SK-N-SH (cell line): ENCODE measurements around the gene SLC35G2. TPM values are rescaled to one million over a fixed set of nuclear protein-coding genes. Genes with fewer than 3 reads are reported as not detected.

Source experiments
- CTCF ChIA-PET: fragments of 300-600, 350-600 bp; formaldehyde crosslinking; extraction: SDS; loops from one replicate; lab custom pipeline; 2021; lab: Yijun Ruan, JAX
- POLR2A ChIA-PET: fragments of 350-600 bp; sonication (Branson Sonifier 250); formaldehyde crosslinking; extraction: SDS; loops from one replicate; lab custom pipeline; 2020; ENCODE audit warnings: antibody characterized with exemption, inconsistent platforms; lab: Yijun Ruan, JAX
- DNase-seq: peaks from one replicate; pipeline ENCODE4 v3.0.0; 2012
- H2AFZ ChIP-seq: fragments of 200-600 bp; sonication (generic); 2 replicates; pipeline ENCODE4 v1.8.1; 2016; ENCODE audit warnings: antibody characterized with exemption, mild to moderate bottlenecking, low read depth
- H3F3A ChIP-seq: fragments of 200-600 bp; sonication (generic); replicated peaks from 2 replicates; pipeline ENCODE3; 2016; ENCODE audit warnings: antibody characterized with exemption, mild to moderate bottlenecking; ENCODE audit not compliant: insufficient read depth
- H3K27ac ChIP-seq, 2 experiments: fragments of 200-500 bp in 1 of 2; fragments of 200-600 bp in 1 of 2; sonication (Bioruptor generic) in 1 of 2; sonication (generic), shearing (Covaris generic) in 1 of 2; 2 replicates each; pipeline versions ENCODE4 v1.5.1 to v1.6.1; 2014 to 2016; ENCODE audit warnings: low read depth in 2 of 2, inconsistent platforms in 1 of 2, low read length in 1 of 2, mild to moderate bottlenecking in 1 of 2, mixed read lengths in 1 of 2
- H3K27me3 ChIP-seq: fragments of 200-600 bp; sonication (generic), shearing (Covaris generic); 2 replicates; pipeline ENCODE4 v1.6.1; 2016; ENCODE audit warnings: mixed run types; ENCODE audit not compliant: insufficient read depth
- H3K36me3 ChIP-seq, 2 experiments: fragments of 200-500 bp in 1 of 2; fragments of 200-600 bp in 1 of 2; sonication (Bioruptor generic) in 1 of 2; sonication (generic) in 1 of 2; replicated peaks in 1 of 2; 2 replicates each; pipeline versions ENCODE3 to v1.5.1; 2014 to 2016; ENCODE audit warnings: low read length in 1 of 2, mild to moderate bottlenecking in 1 of 2; ENCODE audit not compliant: insufficient read depth in 2 of 2, control insufficient read depth in 1 of 2
- H3K4me1 ChIP-seq, 2 experiments: fragments of 200-500 bp in 1 of 2; fragments of 200-600 bp in 1 of 2; sonication (Bioruptor generic) in 1 of 2; sonication (generic), shearing (Covaris generic) in 1 of 2; 2 replicates each; pipeline versions ENCODE4 v1.5.1 to v1.6.1; 2014 to 2016; ENCODE audit warnings: low read depth in 1 of 2, low read length in 1 of 2, mixed run types in 1 of 2; ENCODE audit not compliant: insufficient read depth in 2 of 2, control insufficient read depth in 1 of 2
- H3K4me2 ChIP-seq: fragments of 200-600 bp; sonication (generic), shearing (Covaris generic); 2 replicates; pipeline ENCODE4 v1.6.1; 2017; ENCODE audit warnings: mixed run types
- H3K4me3 ChIP-seq, 2 experiments: fragments of 200-500 bp in 1 of 2; fragments of 200-600 bp in 1 of 2; sonication (Bioruptor generic) in 1 of 2; sonication (generic), shearing (Covaris generic) in 1 of 2; 2 replicates each; pipeline versions ENCODE4 v1.5.1 to v1.8.1; 2014 to 2016; ENCODE audit warnings: low read depth in 2 of 2, inconsistent platforms in 1 of 2, low read length in 1 of 2, mild to moderate bottlenecking in 1 of 2, mixed read lengths in 1 of 2, moderate library complexity in 1 of 2
- H3K79me2 ChIP-seq: fragments of 200-600 bp; sonication (generic); 2 replicates; pipeline ENCODE4 v1.8.1; 2017; ENCODE audit warnings: mild to moderate bottlenecking; ENCODE audit not compliant: insufficient read depth
- H3K9ac ChIP-seq: fragments of 200-600 bp; sonication (generic); 2 replicates; pipeline ENCODE4 v1.6.1; 2017; ENCODE audit warnings: mixed run types
- H3K9me2 ChIP-seq: fragments of 200-600 bp; sonication (generic); 2 replicates; pipeline ENCODE4 v1.6.1; 2017; ENCODE audit warnings: mixed run types
- H3K9me3 ChIP-seq: fragments of 200-600 bp; sonication (generic); 2 replicates; pipeline ENCODE4 v1.6.1; 2017; ENCODE audit warnings: mixed run types, mild to moderate bottlenecking, moderate library complexity
- H4K20me1 ChIP-seq: fragments of 200-600 bp; sonication (generic); 2 replicates; pipeline ENCODE4 v1.6.1; 2017; ENCODE audit warnings: mild to moderate bottlenecking, mixed run types; ENCODE audit not compliant: insufficient read depth
- ELF1 ChIP-seq: IDR thresholded peaks from 2 replicates; pipeline ENCODE4 v1.4.0; 2012
- FOXJ3 ChIP-seq: sonication (generic); formaldehyde crosslinking; IDR thresholded peaks from 2 replicates; pipeline ENCODE4 v1.5.1; 2020; ENCODE audit warnings: mild to moderate bottlenecking, missing genetic modification reagents
- MEF2A ChIP-seq: IDR thresholded peaks from 2 replicates; pipeline ENCODE4 v1.4.0; 2012; ENCODE audit warnings: low read depth, borderline replicate concordance
- NFIC ChIP-seq: IDR thresholded peaks from 2 replicates; pipeline ENCODE4 v1.4.0; 2012; ENCODE audit warnings: borderline replicate concordance
- RAD21 ChIP-seq: IDR thresholded peaks from 2 replicates; pipeline ENCODE4 v1.6.1; 2012; ENCODE audit warnings: mild to moderate bottlenecking, low read length
- TCF12 ChIP-seq: IDR thresholded peaks from 2 replicates; pipeline ENCODE4 v1.4.0; 2012
- TEAD4 ChIP-seq: IDR thresholded peaks from 2 replicates; pipeline ENCODE4 v1.4.0; 2012; ENCODE audit warnings: mild to moderate bottlenecking, borderline replicate concordance; ENCODE audit not compliant: insufficient read depth
- WGBS: methylation state at CpG from one replicate; pipeline ENCODE4 v1.1.6; 2017; ENCODE audit warnings: low lambda C conversion rate; 5-methylcytosine and 5-hydroxymethylcytosine counted together
- polyA plus RNA-seq, 3 experiments: library from polyadenylated mRNA; depleted of rRNA; stranded (reverse); fragments of >200 nt; gene quantifications; 2 replicates each; pipeline ENCODE4 v1.2.3, GENCODE V29; 2012
- TF ChIP-seq, protein P1 (sequence below): IDR thresholded peaks from 2 replicates; pipeline ENCODE4 v1.4.0; 2012; ENCODE audit warnings: low read depth, borderline replicate concordance
- TF ChIP-seq, protein P2 (sequence below): IDR thresholded peaks from 2 replicates; pipeline ENCODE4 v1.4.0; 2012; ENCODE audit warnings: low read depth

The SLC35G2 gene
- polyA plus RNA-seq, 1 of the 3 experiments (the other 2 are of a cell fraction): 9.7 TPM

DNA sequence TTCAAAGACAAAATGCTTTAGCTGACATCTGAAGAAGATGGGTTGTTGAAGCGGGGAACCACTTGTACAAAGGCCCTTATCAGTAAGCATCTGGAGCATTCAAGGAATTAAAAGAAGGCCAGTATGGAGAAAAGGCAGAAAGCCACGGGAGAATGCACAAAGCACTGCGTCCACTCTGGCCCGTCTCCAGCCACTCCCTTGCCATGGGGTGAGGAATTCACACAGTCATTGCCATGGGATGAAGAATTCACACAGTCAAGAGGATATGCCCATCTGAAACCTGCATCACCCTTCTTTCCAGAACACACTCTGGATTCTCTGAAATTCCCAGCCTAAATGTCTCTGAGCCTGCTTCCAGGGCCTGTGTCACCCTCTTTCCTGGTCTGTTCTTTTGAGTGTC, 40.1 kb upstream of the SLC35G2 start:
- H3K4me3 ChIP-seq: no peak overlapping the region
- H3K27ac ChIP-seq: no peak overlapping the region
- H3K9me3 ChIP-seq: no peaks in the 10 kb centered on the region
- DNase-seq: no peak
- no peaks in the 10 kb centered on the region for H3K4me1 ChIP-seq
- H3K9ac ChIP-seq: no peak overlapping the region
- no peak overlapping the region for H3K4me2 ChIP-seq
- no peaks in the 10 kb centered on the region for H3K79me2 ChIP-seq
- TF ChIP-seq, protein P1, sequence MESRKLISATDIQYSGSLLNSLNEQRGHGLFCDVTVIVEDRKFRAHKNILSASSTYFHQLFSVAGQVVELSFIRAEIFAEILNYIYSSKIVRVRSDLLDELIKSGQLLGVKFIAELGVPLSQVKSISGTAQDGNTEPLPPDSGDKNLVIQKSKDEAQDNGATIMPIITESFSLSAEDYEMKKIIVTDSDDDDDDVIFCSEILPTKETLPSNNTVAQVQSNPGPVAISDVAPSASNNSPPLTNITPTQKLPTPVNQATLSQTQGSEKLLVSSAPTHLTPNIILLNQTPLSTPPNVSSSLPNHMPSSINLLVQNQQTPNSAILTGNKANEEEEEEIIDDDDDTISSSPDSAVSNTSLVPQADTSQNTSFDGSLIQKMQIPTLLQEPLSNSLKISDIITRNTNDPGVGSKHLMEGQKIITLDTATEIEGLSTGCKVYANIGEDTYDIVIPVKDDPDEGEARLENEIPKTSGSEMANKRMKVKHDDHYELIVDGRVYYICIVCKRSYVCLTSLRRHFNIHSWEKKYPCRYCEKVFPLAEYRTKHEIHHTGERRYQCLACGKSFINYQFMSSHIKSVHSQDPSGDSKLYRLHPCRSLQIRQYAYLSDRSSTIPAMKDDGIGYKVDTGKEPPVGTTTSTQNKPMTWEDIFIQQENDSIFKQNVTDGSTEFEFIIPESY: no peak
- TF ChIP-seq TEAD4 (no peak), TCF12 (0 out of 2 replicates have a peak, but pooled peaks have one; percentile 9), FOXJ3 (no peak)
- H3K36me3 ChIP-seq: no peaks in the 10 kb centered on the region
- POLR2A ChIA-PET: no interaction called here
- H3F3A ChIP-seq: no peaks in the 10 kb centered on the region
- H3K9me2 ChIP-seq: no peaks in the 10 kb centered on the region
- no peak overlapping the region for H2AFZ ChIP-seq
- no peaks in the 10 kb centered on the region for H3K27me3 ChIP-seq
- WGBS: 69% methylated on average over 4 of the region's 4 CpGs
- no peaks in the 10 kb centered on the region for H4K20me1 ChIP-seq
- CTCF ChIA-PET: no interaction called here

DNA sequence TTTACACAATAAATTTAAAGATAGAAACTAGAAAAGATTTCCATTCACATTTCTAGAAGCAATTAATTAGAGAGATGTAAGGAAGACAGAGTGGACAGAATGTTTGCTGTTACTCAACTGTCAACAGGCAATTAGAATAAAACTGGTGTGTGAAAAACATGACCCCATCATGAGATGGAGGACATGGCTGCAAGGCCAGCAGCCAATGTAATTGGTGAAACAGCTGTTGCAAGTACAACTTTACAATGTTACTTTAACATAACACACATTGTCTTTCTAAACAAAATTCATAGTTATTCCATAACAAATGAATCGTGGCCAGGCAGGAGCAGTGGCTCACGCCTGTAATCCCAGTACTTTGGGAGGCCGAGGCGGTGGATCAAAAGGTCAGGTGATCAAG, 38.2 kb upstream of the SLC35G2 start:
- no peaks in the 10 kb centered on the region for H3K79me2 ChIP-seq
- H3K4me1 ChIP-seq: no peaks in the 10 kb centered on the region
- no peak overlapping the region for H3K4me2 ChIP-seq
- ChIA-PET CTCF (no interaction called here), POLR2A (no interaction called here)
- H3F3A ChIP-seq: no peaks in the 10 kb centered on the region
- H3K9me2 ChIP-seq: no peaks in the 10 kb centered on the region
- no peaks in the 10 kb centered on the region for H3K27me3 ChIP-seq
- H3K27ac ChIP-seq: no peak overlapping the region
- DNase-seq: no peak
- no peak overlapping the region for H3K9ac ChIP-seq
- no peak overlapping the region for H2AFZ ChIP-seq
- H3K9me3 ChIP-seq: no peaks in the 10 kb centered on the region
- TF ChIP-seq NFIC: no peak
- no peak overlapping the region for H3K4me3 ChIP-seq
- H3K36me3 ChIP-seq: no peaks in the 10 kb centered on the region
- 92% methylated on average over 4 of the region's 4 CpGs for WGBS
- H4K20me1 ChIP-seq: no peaks in the 10 kb centered on the region

DNA sequence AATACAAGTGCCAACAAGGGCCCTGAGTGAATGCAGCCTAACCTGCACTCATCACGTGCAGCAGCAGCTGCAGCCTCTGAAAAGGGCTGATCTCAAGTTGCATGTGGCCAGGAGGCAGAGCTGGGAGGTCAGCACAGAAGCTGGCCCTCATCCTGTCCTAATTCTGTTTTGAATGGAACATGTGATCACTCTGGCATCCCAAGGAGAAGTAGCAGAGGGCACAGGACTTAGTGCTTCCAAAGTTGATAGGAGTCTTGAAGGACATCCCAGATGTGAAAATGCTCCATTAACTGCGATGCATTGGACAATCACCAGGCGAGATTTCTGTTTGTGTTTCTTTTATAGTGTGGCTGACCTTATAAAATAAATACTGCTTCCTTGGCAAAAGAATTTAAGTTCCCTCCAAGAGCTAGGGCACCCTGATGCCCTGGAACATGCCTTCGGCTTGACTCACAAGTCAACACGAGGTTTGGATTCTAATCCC, 35.2 kb upstream of the SLC35G2 start:
- no peak overlapping the region for H2AFZ ChIP-seq
- H3K79me2 ChIP-seq: no peaks in the 10 kb centered on the region
- H3K4me2 ChIP-seq: no peak overlapping the region
- no peaks in the 10 kb centered on the region for H4K20me1 ChIP-seq
- DNase-seq: no peak
- TF ChIP-seq TEAD4 (no peak), MEF2A (no peak), ELF1 (no peak), FOXJ3 (no peak), RAD21 (no peak)
- TF ChIP-seq, protein P2, sequence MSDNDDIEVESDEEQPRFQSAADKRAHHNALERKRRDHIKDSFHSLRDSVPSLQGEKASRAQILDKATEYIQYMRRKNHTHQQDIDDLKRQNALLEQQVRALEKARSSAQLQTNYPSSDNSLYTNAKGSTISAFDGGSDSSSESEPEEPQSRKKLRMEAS: no peak
- TF ChIP-seq, all 33 proteins: peak for 0
- H3K9ac ChIP-seq: no peak overlapping the region
- H3K4me1 ChIP-seq: peaks cover 2 to 12% of the 10 kb centered on the region in 2 experiments; a peak in 2 of 4 replicates
- H3K9me2 ChIP-seq: no peaks in the 10 kb centered on the region
- no peaks in the 10 kb centered on the region for H3K27me3 ChIP-seq
- ChIA-PET POLR2A (no interaction called here), CTCF (no interaction called here)
- no peak overlapping the region for H3K27ac ChIP-seq
- H3K36me3 ChIP-seq: no peaks in the 10 kb centered on the region
- 71% methylated on average over 4 of the region's 5 CpGs for WGBS
- no peaks in the 10 kb centered on the region for H3F3A ChIP-seq
- H3K4me3 ChIP-seq: no peak overlapping the region
- no peaks in the 10 kb centered on the region for H3K9me3 ChIP-seq
